Renal pelvis (tissue), 4 donors: ENCODE measurements around the gene GH2. TPM values are rescaled to one million over a fixed set of nuclear protein-coding genes. Genes with fewer than 3 reads are reported as not detected.
"Not testable (repeated sequence)": the region's sequence is repeated elsewhere in the genome, so short reads cannot be mapped to it uniquely, and the experiment has no call there.

Experiments used
- DNase-seq: peaks from one replicate; pipeline ENCODE4 v3.0.0-alpha.2; 2013
- polyA plus RNA-seq, 3 donors: library from polyadenylated mRNA; unstranded; fragments of 120-200 nt; gene quantifications; one replicate each; pipeline ENCODE4 v1.2.1, GENCODE V29; 2013; ENCODE audit not compliant: insufficient read length in 3 of 3

Gene GH2
- polyA plus RNA-seq, 3 donors, result not detected

DNA sequence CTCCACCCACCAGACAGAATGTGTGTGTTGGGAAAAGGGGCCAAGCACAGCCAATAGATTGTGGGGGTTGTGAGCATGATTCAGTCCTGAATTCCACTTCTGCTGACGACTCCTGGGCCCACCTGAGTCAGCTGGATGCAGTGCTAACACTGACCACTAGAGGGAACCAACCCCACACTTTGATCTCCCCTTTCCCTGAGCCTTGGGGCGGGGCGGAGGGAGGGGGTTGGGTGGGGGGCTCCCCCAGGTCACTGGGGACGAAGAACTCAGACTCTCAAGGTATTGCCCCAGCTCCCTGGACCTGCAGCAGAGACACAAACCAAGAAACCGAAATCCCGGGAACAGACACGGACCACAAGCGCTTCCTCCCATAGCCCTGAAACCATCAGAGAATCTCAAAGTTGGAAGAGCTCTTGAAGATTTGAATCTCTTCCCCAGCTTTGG, 29.9 kb upstream of the GH2 start:
- no peak for DNase-seq

- DNase-seq, result no peak
Observed at GRCh38 chr17:63911041-63911635, 29.4 kb upstream of the GH2 start, which contains the start of gene CSHL1. Gene CSHL1, minus strand, starts transcription at chr17:63911258. Its CDS starts 62 bp downstream, at chr17:63911196.

DNA sequence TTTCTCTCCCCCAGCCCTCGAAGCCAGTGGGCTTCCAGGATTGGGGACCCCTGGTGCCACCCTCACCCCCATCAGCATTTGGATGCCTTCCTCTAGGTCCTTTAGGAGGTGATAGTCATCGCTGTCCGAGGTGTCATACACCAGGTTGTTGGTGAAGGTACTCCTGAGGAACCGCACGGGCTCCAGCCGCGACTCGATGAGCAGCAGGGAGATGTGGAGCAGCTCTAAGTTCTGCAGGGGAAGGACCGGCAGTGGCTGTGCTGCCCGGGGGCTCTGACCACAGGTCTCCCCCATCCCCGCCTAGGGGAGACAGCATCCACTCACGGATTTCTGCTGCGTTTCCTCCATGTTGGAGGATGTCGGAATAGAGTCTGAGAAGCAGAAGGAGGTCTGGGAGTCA, 28.4 kb upstream of the GH2 start:
- no peak for DNase-seq

DNA sequence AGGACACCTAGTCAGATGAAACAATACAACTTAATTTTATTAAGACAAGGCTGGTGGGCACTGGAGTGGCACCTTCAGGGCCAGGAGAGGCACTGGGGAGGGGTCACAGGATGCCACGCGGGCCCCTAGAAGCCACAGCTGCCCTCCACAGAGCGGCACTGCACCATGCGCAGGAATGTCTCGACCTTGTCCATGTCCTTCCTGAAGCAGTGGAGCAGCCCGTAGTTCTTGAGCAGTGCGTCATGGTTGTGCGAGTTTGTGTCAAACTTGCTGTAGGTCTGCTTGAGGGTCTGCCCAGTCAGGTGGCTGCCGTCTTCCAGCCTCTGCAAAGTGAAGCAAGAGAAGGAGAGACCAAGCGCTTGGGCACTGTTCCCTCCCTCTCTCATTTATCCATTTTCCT, 27.8 kb upstream of the GH2 start:
- DNase-seq, result not testable (repeated sequence)

GRCh38 chr17:63907161-63907778, 25.5 kb upstream of the GH2 start:
- not testable (repeated sequence) for DNase-seq

DNA sequence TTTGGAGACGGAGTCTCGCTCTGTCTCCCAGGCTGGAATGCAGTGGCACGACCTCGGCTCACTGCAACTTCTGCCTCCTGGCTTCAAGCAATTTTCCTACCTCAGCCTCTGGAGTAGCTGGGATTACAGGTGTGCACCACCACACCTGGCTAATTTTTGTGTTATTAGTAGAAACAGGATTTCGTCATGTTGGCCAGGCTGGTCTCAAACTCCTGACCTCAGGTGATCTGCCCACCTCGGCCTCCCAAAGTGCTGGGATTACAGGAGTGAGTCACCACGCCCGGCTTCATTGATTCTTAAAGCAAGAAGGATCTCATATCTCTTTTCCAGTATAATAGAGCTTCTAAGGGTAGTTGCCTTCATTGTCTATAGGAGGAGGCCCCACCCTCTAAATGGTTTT, 23.1 kb upstream of the GH2 start:
- not testable (repeated sequence) for DNase-seq

DNA sequence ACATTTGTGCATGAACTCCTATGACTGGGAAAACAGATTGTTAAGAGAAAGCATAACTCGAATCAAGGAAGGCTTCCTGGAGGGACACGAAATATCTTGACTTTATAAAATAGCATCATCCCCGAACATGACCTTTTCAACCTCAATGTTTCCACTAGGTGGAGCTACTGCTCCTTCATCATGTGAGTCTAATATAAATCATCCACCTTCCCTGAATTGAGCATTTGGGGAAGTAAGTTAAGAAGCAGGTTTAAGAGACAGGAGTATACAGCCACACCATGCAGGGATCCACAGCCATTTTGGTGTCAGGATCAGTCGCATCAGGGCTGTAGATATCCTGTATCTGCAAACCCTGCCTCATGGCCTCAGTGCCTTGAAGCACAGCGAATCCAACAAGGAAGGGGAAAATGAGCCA, 22.1 kb upstream of the GH2 start:
- not testable (repeated sequence) for DNase-seq

DNA sequence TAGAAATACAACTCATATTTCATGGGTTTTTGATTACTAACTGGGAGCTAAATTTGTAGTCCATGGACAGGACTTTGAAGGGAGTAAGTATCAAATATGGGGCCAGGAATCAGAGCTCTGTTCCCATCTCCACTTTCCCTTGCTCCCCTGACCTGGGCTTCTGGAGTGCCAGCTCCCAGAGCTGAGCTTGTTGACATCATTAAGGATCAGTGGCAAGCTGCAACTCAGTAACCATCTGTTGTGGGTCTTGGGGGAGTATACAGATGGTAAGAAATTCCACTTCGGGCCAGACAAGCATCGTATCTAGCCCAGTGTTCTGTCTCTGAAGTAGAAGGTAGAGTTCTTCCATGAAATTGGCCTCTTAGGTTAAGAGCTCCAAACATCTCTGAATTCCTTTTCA, 20.2 kb upstream of the GH2 start:
- not testable (repeated sequence) for DNase-seq

DNA sequence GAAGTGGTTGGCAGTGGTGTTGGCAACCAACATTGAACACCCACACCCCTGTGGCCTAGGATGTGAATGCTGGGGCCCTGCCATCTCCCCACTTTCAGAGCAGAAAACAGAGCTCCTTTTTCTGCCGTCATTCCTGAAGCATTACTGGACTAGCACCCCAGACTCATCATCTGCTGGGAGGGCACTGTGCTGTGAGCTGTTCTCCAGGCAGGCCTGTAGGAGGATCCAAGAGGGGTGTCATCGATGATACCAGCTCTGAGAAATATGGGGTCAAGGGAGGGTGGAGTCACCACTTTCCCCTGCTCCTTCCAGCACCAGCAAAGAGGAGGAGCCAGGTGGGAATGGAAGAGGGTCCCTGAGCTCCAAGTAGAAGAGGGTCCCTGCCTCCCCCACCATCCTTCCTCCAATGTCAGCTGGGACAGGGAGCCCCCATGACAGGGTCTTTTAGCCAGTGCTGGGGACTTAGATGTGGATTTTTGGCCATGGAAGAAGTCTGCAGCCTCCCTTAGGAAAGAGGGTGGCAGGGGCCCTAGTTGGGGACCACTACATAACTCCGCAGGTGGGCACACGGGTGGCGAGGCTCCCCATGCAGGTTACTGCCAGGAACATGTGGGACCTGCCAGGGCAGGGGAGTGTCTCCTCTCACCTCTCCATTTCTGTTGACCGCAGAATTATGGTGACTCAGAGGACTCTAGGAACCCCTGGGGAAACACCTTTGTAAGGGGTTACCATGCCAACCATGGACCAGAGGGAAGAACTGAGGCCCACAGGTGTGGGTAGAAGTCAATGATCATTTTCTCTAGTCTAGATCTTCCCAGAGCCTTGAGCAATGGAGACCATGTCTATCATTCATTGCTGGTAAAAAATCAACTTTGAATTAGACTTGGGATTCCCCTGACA, 17.4 kb upstream of the GH2 start:
- not testable (repeated sequence) for DNase-seq

DNA sequence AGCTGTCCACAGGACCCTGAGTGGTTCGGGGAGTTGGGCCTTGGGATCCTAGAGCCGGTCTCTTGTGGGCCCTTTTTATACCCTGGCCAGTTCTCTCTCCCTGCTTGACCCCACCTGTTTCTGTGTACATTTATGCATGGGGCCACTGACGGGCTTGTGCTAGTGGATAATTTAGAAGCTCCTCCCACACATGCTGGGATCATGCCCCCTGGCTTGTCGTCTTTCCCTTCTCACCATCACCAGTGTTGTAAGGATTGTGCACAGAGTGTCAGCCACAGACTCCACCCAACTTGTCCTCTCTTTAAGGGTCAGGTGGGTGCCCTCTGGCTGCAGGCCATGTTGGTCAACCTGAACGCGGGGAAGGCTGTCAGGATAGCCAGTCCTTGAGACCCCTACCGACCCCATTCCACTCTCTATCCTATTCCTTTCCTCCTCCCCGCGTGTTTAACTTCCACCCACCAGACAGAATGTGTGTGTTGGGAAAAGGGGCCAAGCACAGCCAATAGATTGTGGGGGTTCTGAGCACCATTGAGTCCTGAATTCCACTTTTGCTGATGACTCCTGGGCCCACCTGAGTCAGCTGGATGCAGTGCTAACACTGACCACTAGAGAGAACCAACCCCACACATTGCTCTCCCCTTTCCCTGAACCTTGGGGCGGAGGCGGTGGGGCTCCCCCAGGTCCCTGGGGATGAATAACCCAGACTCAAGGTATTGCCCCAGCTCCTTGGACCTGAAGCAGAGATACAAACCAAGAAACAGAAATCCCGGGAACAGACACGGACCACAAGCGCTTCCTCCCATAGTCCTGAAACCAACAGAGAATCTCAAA, 15.0 kb upstream of the GH2 start, which contains the start of gene CSH1:
CSH1 (minus strand) TSS at position 51 of the 831 bp plus-strand sequence. CDS start 63 bp downstream, outside the sequence.
- DNase-seq, result not testable (repeated sequence)

DNA sequence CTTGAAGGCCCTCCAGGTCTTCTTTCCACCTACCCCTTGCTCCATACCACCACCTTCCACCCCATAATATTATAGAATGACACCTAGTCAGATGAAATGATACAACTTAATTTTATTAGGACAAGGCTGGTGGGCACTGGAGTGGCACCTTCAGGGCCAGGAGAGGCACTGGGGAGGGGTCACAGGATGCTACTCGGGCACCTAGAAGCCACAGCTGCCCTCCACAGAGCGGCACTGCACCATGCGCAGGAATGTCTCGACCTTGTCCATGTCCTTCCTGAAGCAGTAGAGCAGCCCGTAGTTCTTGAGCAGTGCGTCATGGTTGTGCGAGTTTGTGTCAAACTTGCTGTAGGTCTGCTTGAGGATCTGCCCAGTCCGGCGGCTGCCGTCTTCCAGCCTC, 13.1 kb upstream of the GH2 start:
- DNase-seq, result not testable (repeated sequence)

- not testable (repeated sequence) for DNase-seq
Observed at GRCh38 chr17:63894021-63894420, 12.3 kb upstream of the GH2 start.

DNA sequence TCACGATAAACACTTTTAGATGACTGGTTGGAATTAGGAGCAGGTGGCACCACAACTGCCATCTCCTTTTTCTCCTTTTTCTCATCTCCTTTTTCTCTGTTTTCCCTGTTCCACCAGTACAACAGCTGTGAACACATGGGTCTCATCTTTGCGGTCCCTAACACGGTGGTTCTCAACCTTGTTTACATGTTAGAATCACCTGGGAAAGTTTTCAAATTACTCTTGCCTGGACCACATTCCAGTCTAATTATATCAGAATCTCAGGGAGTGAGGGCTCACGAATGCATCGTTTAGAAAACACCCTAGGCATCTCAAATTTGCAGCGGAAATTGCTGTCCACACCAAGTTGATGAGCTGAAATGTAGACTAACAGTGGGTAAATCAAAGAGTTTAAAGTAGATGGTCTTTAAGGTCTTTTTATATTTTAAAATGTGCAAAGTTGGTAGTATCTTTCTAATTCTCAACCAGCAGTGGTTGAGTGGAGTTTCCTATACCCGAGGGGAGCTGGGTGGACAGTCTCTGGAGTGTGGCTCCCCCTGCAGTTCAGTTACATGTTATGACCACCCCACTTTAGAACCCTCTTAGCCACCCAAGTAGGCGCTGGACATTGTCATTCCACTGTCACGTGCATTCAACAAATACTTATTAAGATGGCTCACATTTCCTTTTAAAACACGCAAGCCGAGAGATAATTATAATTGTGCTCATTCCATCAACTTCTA, 10.7 kb upstream of the GH2 start:
- not testable (repeated sequence) for DNase-seq

DNA sequence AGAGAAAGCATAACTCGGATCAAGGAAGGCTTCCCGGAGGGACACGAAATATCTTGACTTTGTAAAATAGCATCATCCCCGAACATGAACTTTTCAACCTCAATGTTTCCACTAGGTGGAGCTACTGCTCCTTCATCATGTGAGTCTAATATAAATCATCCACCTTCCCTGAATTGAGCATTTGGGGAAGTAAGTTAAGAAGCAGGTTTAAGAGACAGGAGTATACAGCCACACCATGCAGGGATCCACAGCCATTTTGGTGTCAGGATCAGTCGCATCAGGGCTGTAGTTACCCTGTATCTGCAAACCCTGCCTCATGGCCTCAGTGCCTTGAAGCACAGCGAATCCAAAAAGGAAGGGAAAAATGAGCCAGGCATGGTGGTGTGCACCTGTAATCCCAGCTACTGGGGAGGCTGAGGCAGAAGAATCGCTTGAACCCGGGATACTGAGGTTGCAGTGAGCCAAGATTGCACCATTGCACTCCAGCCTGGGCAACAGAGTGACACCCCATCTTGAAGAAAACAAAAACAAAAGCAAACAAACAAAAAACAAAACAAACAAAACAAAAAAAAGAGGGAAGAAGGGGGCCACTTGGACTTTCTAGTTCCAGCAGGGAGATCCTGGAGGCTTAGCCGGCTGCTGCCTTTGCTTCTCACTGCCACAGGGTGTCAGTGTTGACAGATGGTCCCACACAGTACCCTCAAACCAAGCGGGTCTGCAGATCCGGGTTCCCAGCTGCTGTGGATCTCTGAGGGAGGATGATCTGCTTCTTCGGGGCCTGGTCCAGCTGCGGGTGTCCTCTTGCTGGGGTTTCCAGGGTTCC, 7.5 kb upstream of the GH2 start:
- not testable (repeated sequence) for DNase-seq

GRCh38 chr17:63885119-63885518, 3.4 kb upstream of the GH2 start:
- DNase-seq, result not testable (repeated sequence)

GRCh38 chr17:63882626-63883126, 932 bp upstream of the GH2 start:
- DNase-seq, result not testable (repeated sequence)

DNA sequence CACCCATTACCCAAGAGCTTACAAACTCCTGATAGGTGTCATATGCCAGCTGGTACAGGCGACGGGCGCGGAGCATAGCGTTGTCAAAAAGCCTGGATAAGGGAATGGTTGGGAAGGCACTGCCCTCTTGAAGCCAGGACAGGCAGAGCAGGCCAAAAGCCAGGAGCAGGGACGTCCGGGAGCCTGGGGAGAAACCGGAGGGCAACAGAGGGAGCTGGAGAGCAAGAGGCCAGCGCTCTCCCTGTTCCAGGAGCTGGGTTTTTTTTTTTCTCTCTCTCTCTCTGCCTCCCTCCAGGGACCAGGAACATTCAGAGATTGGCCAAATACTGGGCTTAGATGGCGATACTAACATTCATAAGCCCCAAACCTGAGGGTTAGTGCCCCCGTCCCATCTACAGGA, 407 bp downstream of the GH2 start:
- DNase-seq, result not testable (repeated sequence)

- DNase-seq, result no peak
Observed at GRCh38 chr17:63880706-63881105, 1.0 kb downstream of the GH2 start.

GRCh38 chr17:63878413-63878812, 3.3 kb downstream of the GH2 start:
- DNase-seq, result not testable (repeated sequence)

DNA sequence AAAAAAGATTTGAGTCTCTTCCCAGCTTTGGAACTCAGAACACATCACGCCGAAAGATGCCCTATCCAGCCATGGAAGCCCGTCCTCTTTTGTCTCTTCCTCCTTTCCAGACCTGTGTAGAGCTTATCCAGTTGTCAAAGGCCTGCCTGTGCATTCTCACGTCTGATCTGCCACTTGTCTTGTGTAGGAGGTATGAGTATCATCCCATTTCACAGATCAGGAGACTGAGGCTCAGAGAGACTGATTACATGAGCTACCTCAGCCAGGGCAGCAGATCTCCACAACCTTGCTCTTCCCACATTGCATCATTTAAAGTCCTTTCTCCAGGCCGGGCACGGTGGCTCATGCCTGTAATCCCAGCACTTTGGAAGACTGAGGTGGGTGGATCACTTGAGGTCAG, 7.1 kb downstream of the GH2 start:
- not testable (repeated sequence) for DNase-seq
